GM19395 (cell line): ENCODE results near the gene OXSM.

ENCODE experiments used
- ATAC-seq: cut with Tn5 transposase; IDR thresholded peaks from one replicate; pipeline ENCODE4 v1.9.1; 2021; ENCODE audit warnings: mild to moderate bottlenecking, moderate library complexity; ENCODE audit not compliant: unreplicated experiment

The OXSM gene

DNA sequence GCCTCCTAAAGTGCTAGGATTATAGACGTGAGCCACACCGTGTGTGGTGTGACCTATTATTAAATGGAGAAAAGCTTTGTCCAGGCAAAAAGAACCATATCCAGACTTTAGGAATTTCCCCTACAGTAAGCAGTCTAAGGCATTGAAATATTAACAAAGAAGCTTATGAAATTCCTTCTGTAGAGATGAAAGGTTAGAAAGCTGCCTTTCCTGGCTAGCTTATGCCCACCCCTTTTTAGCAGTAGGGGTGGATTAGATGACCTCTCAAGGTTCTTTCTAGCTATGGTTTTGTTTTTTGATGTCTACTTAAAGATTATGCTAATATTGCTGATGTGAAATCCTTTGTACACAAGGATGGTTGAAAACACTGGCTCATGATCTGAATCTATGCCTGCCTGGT is 13.9 kb downstream of the OXSM start:
- no peak for ATAC-seq

DNA sequence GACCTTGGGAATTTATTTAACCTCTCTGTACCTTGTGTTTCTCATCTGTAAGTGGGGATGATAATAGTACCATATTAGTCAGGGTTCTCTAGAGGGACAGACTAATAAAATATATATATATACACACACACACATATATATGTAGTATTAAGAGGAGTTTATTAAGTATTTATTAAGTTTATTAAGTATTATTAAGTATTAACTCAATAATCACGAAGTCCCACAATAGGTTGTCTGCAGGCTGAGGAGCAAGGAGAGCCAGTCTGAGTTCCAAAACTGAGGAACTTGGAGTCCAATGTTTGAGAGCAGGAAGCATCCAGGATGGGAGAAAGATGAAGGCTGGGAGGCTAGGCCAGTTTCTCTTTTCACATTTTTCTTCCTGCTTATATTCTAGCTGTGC is 14.8 kb downstream of the OXSM start:
- no peak for ATAC-seq

DNA sequence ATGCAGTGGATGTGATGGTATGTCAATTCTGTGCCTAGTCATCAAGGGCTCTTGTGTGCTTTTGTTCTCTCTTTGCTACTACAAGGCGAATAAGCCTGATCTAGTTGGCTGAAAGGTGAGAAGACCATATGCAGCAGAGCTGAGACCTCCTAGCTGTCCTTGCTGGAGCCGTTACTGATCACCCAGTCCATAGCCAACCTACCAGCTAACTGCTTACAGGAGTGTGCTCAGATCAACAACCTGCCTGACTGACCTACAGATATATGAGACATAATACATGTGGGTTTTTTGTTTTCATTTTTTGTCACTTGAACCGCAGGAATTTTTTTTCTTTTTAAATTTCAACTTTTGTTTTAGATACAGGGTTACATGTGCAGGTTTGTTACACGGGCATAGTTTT is 22.8 kb downstream of the OXSM start:
- ATAC-seq = no peak

DNA sequence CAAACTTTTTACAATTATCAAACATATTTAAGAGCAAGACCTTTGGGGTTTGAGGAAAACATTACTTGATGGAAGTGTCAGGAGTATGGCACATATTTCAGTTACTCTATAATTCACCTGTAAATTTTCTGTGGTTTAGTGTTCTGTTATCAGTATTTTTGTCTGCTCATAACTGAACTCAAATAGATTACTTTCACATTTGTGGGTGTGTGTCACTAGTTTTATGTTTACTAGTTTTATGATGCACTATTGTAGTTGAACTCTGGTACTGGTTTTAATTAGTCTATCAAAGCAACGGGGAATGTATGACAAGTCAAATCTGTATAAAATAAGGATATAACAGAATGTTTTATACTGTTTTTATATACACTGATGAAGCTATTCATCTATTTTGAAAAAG is 27.2 kb downstream of the OXSM start:
- peak; percentile 60 for ATAC-seq

DNA sequence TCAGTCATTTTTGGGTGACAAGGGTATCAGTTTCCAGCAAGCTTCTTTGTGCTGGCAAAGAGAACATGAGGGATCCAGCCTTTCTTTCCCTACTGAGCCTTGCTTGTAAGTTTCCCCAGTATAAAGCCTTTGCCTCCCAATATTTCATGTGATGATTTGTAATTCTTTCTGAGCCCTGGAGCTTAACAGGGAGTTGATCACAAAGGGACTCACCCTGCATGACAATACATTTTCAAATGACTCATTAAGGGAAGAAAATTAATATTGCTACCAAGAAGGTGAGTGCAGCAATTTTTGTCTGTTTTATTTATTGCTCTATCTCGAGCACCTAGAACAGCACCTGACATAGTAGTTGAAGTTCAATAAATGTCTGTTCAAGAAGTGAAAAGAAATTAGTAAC is 27.7 kb downstream of the OXSM start:
- ATAC-seq = no peak

DNA sequence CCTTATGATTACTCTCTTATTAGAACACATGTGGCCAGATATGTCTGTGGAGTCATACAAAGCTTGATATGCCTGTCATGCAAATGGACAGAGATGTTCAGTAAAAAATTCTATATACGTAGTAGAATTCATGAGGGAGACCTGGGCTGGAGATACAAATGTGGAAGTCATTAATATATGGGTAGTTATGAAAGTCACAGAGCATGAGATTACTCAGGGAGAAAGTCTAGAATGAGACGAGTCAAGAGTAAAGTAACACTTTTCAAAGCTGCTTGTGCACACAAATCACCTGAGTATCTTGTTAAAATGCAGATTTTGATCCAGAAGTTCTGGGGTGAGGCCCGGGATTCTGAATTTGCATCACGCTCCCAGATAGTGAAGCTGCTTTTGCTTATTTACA is 28.4 kb downstream of the OXSM start:
- peak; percentile 54 for ATAC-seq

DNA sequence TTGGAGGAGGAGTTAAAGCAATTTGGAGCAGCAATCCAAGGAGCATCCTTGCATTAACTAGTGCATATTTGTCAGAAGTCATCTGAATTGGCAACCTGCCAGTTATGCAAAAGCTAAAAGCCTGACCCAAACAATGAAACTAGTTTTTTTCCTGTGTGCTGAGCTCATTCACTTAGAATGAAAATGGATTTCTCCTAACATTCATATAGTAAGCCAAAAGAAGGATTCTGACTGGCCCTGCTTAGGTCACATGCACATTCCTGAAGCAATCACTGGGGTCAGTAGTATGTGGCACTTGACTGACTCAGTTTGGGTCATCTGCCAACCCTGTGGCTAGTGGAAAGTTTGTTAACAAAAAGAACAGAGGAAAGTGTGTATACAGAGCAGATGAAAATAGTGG is 30.5 kb downstream of the OXSM start:
- no peak for ATAC-seq

DNA sequence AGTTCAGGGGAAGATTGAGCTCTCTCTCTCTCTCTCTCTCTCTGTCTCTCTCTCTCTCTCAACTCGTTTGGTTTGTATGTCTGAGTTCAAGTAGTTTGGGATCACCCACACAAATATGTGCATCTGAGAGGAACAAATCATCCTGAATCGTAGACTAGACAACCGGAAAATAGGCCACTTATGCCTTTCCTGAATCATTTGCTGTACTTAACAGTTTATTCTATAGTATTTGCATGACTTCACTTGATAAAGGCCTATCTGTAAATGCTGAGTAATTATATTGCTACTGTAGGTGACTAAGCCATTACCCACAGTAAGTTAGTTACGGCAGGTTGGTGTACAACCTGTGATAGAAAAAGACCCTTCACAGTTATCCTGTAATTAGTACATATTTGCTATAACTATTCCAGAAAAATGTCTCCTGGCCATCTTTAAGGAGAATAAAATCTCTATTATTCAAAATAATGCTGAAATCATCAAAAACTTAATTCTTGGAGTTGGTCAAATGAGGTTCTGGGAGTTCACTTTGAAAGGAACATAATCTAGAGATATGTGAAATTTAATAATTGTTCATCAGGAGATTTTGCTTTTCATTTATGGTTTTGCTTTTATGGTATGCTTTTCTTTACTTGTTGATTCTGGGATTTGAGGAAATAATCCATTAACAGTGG is 31.1 kb downstream of the OXSM start:
- ATAC-seq = no peak

DNA sequence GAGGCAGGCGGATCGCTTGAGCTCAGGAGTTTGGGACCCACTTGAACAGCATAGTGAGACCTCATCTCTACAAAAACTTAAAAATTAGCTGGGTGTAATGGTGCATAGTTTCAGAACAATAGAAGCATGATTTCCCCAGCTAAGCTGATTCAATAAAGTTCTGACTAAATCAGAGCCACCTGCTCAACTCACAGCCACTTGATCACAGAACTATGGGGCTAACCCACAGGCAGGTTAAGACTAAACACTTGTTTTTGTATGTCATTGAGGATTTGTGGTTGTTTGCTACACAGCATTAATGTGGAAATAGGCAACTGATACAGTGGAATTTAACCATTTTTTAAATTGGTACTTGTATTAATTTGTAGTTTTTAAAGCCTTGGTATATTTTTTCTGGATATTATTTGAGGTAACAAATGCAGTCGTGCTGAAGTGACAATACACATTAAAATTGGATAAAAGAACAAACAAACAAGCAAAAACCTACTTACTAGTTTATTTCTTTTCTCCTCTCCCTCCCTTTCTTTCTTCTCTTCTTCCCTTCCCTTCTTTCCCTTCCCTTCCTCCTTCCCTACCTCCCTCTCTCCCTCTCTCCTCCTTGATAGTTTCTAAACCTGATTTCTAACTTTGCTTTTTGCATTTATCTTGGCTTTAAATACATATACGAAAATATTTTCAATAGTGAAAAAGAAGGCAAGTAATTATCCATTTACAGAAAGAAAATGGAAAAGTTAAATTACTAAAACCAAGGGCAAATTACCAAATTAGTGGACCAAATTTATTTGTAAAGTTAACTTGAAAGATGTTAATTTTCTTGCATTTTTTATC is 32.1 kb downstream of the OXSM start:
- no peak for ATAC-seq

DNA sequence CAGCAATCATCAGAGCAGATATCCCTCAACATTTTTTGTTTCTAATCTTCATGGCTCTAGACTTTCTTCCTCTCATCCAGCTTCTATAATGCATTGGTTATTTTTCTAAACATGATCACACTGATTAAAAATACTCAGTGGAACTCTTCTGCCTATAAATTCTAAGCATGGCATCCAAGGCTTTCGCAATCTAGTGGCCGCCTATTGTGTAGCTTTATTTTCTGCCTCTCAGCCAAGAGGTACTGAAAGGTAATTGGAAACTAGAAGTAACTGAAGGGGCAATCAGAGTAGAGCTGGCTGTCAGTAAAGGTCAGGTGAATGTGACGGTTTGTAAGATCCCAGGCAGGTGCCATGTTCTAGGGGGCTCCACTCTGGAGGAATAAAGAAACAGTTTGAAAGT is 33.4 kb downstream of the OXSM start:
- ATAC-seq = no peak

DNA sequence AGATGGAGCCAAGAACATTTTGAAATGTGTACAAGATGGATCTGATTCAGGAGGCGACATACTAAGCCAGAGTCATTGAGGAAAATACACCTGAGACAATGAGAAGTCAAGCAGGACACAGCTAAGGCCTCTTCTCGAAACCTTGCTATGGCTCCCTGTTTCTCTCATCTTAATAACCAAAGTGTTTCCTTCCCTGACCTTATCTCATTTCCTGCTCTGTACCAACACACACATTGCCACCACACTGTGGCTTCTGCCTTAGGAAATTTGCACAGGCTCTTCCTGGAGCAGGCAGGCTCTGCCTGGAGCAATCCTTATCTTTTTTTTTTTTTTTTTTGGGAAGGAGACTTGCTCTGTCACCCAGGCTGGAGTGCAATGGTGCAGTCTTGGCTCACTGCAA is 36.6 kb downstream of the OXSM start:
- no peak for ATAC-seq

DNA sequence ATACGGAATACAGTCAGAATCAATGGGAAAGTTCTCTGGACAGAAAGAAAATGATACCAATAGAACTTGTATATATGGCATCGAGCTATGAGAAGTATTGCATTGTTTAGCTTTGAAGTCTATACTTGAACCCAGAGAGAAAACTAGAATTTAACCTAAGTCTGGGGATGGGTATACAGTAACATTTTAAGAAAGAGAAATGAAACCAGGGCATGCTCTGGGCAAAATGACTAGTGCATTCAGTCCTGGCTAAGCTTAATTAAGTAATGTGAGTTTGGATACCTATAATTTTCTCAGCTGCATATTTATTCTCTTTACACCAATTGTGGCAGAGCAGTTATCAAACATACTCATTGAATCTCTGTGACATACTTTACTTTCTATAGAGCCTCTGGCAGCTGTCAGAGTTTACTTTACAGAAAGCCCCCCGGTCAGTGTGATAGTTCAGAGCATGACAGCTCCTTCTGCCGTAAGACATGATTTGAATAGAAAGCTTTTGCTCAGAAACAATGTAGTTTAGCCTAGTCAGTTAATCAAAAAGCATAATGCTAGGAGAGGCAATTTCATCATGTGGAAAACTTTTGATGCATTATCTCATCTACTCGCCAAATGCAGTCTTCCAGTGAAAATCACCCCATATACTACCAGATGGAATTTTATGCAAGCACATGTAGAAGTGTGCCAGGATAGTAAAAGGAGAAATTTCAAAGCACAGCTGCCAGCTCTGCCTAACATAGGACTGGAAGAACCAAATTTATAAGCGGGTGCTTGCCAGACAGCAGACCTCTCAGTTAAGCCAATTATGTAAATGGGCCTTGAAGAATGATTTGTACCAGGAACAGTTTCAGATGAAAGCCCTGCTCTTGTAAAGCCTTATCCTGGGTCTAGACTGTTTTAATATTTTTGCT is 40.7 kb downstream of the OXSM start:
- no peak for ATAC-seq

DNA sequence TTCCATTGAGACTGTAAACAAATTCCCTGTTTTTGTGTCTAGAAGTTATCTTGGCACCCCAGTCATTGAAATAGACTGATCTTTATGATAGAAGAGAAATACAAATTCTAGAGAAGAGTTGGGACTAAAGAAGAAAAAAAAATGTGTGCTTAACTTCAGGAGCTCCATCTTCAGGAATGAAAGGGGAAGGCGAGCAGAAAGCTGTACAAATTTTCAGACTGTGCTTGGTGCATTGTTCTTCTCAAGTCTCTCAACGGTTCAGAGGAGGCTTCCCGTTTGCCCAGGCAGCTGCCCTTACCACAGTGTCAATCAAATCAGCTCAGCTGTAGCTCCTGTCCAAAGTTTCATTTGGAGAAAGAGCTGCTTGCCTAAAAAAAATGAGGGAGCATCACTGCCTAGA is 41.7 kb downstream of the OXSM start:
- no peak for ATAC-seq

DNA sequence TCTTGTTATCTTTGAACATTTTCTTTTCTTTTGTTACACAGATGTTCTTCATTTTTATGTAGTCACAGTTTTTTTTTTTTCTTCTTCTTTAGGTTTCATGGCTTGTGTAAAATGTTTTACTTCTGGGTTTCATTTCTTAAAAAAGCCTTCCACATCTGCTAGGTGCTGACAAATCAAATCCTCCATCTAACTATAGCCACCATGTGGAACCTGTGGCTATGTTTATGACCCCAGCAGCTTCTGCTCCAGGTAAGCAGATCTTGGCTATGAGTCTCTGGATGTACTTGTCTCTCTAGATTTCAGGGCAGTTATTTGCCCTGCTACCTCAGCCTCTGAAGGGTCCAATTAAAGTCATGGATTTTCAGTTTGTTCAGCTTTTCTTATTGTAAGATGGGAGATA is 44.5 kb downstream of the OXSM start:
- peak; percentile 90 for ATAC-seq

DNA sequence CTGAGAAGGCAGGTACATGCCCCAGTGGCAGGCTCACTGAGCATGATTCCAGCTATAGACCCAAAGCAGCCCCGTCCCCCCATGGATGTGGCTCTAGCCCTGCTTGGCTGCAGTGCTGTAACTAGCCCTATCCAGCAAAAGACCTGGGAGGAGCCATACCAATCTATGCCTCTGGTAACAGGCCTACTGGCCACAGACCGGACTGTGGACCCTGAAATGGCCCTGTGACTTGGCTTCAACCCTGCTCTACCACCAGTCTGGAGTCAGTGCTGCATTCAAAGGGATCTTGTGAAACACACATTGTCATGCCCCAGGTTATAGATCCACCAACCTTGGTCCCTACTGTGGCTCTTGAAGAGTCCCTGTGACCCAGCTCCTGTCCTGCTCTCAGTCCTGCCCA is 46.7 kb downstream of the OXSM start:
- no peak for ATAC-seq

DNA sequence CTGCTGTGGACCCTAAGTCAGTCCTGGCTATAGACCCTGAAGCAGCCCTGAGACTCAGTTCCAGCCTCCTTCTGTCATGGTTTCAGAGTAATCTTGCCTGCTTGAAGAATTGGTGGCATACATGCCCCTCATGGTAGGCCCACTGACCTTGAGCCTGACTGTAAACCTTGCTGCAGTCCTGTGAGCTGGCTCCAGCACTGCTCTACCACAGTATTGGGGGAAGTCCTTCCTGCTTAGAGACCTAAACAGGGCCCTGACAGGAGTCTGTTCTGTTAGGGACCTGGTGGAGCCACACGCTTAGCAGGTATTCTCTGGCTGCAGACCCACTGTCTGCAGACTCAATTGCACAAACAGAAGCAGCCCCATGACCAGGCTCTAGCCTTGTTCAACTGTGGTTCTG is 47.1 kb downstream of the OXSM start:
- no peak for ATAC-seq

DNA sequence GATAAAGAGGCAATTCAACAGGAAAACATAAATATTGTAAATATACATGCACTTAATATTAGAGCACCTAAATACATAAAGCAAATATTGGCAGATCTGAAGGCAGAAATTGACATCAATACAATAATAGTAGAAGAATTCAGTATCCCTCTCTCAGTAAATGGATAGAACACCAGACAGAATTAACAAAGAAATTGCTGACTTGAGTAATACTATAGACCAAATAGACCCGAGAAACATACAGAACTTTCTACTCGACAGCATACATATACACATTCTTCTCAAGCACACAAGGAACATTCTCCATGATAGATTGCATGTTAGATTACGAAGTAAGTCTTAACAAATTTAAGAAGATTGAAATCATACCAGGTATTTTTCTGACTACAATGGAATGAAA is 50.2 kb downstream of the OXSM start:
- no peak for ATAC-seq

DNA sequence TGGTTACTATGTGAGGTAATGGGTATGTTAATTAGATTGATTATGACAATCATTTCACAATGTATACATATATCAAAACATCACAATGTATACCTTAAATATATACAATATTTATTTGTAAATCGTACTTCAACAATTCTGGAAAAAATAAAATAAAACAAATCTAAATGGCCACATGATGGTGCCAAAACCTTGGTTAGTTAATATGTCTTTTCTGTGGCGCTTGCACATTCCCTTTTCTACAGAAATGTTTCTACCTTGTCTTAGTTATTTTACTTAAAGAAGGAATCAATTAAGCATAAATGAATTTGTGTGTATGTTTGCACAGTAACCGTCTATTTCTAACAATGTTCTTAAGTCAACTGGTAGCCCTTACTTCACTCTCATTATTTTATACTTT is 53.4 kb downstream of the OXSM start:
- ATAC-seq = no peak
